ENCODE results near the gene MVB12A.

Gene MVB12A

GRCh38 chr19:17473041-17473440 lies 53.2 kb downstream of the MVB12A start:
- DNase-seq (ENCODE audit: low read depth), result no peak
